ENCODE data around the gene OR2T6.
"Not testable (repeated sequence)": the region's sequence is repeated elsewhere in the genome, so short reads cannot be mapped to it uniquely, and the experiment has no call there.

OR2T6 gene

DNA sequence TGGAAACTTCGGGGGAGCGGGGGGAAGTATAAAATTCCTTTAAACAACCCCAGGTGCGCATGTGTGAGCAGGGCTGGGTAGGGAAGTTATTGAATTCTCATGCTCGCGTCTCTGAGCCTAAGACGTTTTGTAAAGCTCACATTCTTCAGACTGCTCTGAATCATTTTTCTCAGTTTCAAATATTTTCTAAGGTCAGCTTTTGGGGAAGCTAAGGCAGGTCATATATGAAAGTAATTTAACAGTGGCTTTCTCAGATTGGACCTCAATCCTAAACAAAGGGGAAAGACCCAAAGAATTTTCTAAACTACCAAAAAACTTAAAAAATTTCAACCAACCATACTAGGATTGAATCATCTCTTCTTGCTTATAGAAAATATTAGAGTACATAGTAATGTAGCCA lies 59.4 kb downstream of the OR2T6 start:
- not testable (repeated sequence) for H3K4me3 ChIP-seq (ENCODE audit: low read depth in 1 of 2, low read length in 2 of 2); H3K9me3 ChIP-seq (ENCODE audit: control insufficient read depth in 1 of 2, low read length in 2 of 2); H3K36me3 ChIP-seq (ENCODE audit: control insufficient read depth in 1 of 2, insufficient read depth in 2 of 2, low read length in 2 of 2); H3K27me3 ChIP-seq (ENCODE audit: low read depth, low read length); H3K4me1 ChIP-seq (ENCODE audit: control insufficient read depth in 1 of 2, insufficient read depth in 2 of 2, low read length in 2 of 2); H3K27ac ChIP-seq (ENCODE audit: low read length)

DNA sequence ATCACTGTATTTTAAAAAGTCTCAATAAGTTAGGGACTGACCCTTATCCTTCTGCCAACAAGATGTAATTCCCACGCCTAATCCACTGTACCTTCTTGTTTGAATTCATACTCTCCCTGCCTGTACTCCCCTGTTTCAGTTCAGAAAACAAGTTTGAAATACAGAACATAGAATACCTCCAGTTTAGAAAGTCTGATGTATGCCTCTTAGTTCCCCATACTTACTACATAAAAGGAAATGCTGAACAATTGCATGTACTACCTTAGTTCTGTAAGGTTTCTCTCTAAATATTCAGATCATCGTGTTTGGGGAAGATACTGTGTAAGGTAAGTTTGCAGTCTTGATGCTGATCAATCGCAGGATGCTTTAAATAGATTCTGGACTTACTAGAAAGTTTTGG lies 60.8 kb downstream of the OR2T6 start:
- H3K27ac ChIP-seq (ENCODE audit: low read length); H3K36me3 ChIP-seq (ENCODE audit: control insufficient read depth in 1 of 2, insufficient read depth in 2 of 2, low read length in 2 of 2); H3K9me3 ChIP-seq (ENCODE audit: control insufficient read depth in 1 of 2, low read length in 2 of 2); H3K4me1 ChIP-seq (ENCODE audit: control insufficient read depth in 1 of 2, insufficient read depth in 2 of 2, low read length in 2 of 2); H3K27me3 ChIP-seq (ENCODE audit: low read depth, low read length); H3K4me3 ChIP-seq (ENCODE audit: low read depth in 1 of 2, low read length in 2 of 2): not testable (repeated sequence)

DNA sequence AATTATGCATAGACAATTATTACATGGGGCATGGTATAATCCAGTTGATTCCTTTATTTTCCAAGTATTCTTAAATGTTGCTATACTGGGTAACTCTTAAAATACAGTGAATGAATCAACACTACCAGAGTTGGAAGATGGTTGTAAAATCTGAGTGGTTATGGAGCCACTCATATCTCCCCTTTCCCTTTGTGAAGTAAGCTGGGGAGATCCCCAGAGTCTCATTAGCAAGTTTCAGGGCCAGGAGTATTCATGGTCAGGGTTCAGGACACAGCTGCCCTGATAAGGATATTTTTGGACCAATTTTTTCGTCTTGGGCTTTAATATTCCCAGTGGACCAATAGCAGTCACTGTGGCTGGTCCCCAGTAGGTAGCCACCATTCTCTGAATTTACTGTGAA lies 63.1 kb downstream of the OR2T6 start:
- H3K27ac ChIP-seq (ENCODE audit: low read length); H3K27me3 ChIP-seq (ENCODE audit: low read depth, low read length); H3K36me3 ChIP-seq (ENCODE audit: control insufficient read depth in 1 of 2, insufficient read depth in 2 of 2, low read length in 2 of 2); H3K4me1 ChIP-seq (ENCODE audit: control insufficient read depth in 1 of 2, insufficient read depth in 2 of 2, low read length in 2 of 2); H3K4me3 ChIP-seq (ENCODE audit: low read depth in 1 of 2, low read length in 2 of 2); H3K9me3 ChIP-seq (ENCODE audit: control insufficient read depth in 1 of 2, low read length in 2 of 2): not testable (repeated sequence)

DNA sequence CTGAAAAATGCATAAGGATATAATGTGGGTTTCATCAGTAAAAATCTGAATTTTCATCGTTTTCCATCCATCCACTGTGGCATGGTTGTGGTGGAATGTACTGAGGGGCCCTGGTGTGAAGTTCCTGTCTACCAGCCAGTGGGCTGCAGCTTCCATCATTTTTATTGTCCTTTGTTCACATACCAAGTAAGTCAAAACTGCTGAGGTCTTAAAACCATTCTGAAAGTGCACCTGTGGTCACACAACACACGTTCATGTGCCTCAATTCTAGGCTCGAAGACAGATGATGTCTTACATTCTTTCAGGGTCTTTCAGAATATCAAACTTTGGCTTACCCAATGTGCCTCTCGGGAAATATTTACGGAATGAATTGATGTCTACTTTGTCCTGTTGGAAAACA lies 63.7 kb downstream of the OR2T6 start:
- not testable (repeated sequence) for H3K36me3 ChIP-seq (ENCODE audit: control insufficient read depth in 1 of 2, insufficient read depth in 2 of 2, low read length in 2 of 2); H3K4me1 ChIP-seq (ENCODE audit: control insufficient read depth in 1 of 2, insufficient read depth in 2 of 2, low read length in 2 of 2); H3K9me3 ChIP-seq (ENCODE audit: control insufficient read depth in 1 of 2, low read length in 2 of 2); H3K27me3 ChIP-seq (ENCODE audit: low read depth, low read length); H3K4me3 ChIP-seq (ENCODE audit: low read depth in 1 of 2, low read length in 2 of 2); H3K27ac ChIP-seq (ENCODE audit: low read length)

Data from muscle layer of duodenum (tissue), 2 donors.